Measurements from ENCODE around the gene CDC14B.
"Not testable (repeated sequence)": the region's sequence is repeated elsewhere in the genome, so short reads cannot be mapped to it uniquely, and the experiment has no call there.

Gene CDC14B

GRCh38 chr9:96550659-96551058 is 69.0 kb downstream of the CDC14B start:
- DNase-seq (ENCODE audit: low read depth in 2 of 2), result no peak

DNA sequence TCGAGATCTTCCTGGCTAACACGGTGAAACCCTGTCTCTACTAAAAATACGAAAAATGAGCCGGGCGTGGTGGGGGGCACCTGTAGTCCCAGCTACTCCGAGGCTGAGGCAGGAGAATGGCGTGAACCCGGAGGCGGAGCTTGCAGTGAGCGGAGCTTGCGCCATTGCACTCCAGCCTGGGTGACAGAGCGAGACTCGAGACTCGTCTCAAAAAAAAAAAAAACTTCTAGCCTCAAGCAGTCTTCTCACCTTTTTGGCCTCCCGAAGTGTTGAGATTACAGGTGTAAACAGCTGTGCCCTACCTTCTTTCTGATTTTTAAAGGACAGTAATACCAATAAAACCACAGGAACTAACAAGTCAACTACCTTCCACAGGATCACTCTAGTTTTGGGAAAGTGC is 76.5 kb downstream of the CDC14B start:
- DNase-seq (ENCODE audit: low read depth in 2 of 2), result not testable (repeated sequence)

DNA sequence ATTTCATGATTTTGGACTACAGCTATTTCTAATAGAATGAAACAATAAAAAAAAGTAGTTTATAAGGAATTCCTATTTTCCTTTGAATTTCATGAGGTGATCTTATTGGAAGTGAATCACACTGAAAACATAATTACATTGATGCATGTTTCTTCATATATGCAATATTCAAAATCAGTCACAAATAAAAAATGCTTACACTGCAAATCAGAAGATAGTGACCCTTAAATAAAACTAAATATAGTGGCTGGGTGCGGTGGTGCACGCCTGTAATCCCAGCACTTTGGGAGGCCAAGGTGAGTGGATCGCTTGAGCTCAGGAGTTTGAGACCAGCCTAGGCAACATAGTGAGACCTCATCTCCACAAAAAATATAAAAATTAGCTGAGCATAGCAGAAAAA is 79.5 kb downstream of the CDC14B start:
- DNase-seq (ENCODE audit: low read depth in 2 of 2), result no peak

DNA sequence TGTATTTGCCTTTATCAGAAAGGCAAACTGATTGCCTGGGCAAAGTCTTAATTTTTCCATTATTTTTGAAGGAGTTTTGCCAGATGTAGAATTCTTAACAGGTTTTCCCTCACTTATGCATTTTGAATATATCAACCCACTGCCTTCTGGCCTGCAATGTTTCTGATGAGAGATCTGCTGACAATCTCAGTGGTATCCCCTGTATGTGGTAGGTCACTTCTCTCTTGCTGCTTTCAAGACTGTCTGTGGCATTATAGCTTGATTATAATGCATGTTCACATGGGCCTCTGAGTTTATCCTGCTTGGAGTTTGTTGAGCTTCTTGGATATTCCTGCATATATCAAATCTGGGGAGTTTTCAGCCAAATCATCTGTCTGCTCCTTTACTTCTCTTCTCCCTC is 87.5 kb downstream of the CDC14B start:
- no peak for DNase-seq (ENCODE audit: low read depth in 2 of 2)

DNA sequence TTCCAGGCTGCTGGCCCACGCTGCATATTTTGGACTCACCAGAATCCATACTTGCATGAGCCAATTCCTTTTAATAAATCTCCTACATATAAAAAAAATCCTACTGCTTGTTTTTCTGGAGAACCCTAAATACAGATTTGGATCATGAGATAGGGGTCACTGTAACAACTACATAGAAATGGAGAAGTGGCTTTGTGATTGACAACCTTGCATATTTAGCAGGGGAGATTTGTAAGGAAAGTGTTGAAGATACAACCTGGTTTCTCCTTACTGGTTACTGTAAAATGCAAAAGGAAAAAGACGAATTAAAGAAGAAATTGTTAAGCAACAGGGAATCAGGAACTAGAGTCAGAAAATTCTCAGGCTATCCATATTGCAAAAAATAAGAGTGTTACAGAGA is 94.9 kb downstream of the CDC14B start:
- no peak for DNase-seq (ENCODE audit: low read depth in 2 of 2)

DNA sequence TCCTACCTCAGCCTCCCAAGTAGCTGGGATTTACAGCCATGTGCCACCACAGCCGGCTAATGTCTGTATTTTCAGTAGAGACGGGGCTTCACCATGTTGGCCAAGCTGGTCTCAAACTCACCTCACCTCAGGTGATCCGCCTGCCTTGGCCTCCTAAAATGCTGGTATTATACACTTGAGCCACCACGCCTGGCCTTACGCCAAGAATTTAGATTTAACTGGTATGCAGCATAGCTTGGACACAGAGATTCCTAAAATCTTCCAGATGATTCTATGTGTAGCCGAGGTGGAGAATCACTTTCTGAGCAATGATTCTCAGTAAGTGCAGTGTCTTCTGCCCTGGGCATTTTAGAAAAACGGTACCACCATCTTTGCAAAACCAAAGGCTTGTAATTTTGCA is 95.6 kb downstream of the CDC14B start:
- no peak for DNase-seq (ENCODE audit: low read depth in 2 of 2)

DNA sequence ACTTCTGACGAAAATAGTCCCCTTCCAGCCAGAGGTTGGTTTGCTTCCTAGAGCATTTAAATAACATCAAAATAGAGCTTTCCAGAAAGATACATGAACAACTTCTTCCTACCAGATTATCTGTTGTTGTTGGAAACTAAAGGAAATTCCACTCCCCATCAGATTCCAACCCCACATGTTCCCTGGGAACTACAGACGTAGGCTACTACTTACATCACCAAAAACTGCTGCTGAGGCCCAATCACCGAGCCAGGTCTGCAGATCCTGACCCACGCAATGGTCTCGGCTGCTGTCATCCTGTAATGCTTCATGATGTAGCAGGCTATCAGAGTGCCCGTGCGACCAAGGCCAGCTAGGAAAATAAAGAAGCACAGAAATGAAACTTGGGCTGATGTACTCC is 96.3 kb downstream of the CDC14B start:
- DNase-seq (ENCODE audit: low read depth in 2 of 2), result no peak

DNA sequence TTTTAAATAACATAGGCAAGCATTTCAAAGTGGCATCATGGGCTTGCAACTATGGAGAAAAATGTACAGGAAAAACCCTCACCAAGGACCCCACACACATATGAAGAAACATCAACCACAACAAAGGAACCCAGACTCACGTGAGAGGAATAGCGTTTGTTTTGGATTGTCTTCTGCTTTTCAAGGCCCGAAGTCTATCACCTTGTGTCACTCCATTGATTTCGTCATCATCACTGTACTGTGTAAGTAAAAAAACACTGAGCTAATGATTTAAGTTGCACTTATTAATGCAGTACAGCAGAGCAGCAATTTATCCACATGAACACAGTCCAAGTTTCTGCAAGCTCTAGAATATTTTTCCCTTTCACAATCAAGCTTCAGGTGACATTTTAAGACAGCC is 97.3 kb downstream of the CDC14B start:
- no peak for DNase-seq (ENCODE audit: low read depth in 2 of 2)

GRCh38 chr9:96519787-96520186 is 99.9 kb downstream of the CDC14B start:
- no peak for DNase-seq (ENCODE audit: low read depth in 2 of 2)

GRCh38 chr9:96519095-96519494 is 100.5 kb downstream of the CDC14B start:
- no peak for DNase-seq (ENCODE audit: low read depth in 2 of 2)

- no peak for DNase-seq (ENCODE audit: low read depth in 2 of 2)
Measured at GRCh38 chr9:96515621-96516470, 103.8 kb downstream of the CDC14B start.

- DNase-seq (ENCODE audit: low read depth in 2 of 2), result no peak
Measured at GRCh38 chr9:96514800-96515158, 104.9 kb downstream of the CDC14B start.

DNA sequence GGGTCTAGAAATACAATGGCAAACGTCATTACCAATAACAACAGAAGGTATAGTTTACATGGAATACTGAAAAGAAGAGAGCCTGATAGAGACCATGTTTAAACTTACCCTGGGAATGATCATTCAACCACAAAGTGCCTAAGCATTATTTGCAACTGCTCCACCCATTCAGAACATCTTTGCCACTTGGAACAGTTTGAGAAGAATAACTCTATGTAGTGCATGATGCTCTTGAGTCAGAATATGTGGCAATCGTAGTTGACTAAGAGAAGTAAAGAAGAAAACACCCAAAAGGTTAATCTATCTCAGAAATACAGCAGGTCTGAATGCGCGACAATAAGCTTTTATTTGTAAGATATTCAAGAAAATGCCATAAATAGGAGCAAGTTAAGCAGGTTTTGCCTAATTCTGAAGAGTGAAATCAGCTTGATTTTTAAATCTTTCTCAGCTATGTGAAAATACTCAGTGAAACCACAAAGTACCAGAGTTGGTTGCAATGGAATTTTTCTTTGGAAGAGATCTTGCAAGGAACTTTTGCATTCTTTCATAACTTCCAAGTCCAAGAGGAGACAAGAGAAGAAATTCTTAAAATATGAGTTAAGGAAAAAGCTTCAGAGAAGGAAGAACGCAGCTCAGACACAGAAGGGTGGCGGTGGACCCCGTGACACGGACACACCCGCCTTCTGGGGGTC is 105.4 kb downstream of the CDC14B start:
- peak; percentile 61 to 64 for DNase-seq (ENCODE audit: low read depth in 2 of 2)

DNA sequence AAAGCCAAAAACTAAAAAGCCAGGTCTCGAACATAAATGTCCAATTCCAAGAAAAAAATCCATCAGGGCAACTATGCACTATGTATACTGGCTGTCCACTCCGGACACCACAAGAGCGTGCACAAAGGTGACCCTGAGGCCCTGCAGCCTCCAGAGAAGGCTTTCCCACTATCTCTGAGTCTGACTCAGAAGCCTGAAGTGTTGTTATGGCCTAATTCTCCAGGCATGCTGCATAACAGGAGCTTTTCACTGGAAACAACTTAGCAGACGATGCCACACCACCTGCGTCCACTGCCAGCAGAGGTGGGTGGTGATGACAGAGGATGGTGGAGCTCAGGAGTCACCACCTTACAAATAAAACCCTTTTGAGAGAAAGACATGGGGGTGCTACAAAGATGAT is 106.0 kb downstream of the CDC14B start:
- DNase-seq (ENCODE audit: low read depth in 2 of 2), result no peak

DNA sequence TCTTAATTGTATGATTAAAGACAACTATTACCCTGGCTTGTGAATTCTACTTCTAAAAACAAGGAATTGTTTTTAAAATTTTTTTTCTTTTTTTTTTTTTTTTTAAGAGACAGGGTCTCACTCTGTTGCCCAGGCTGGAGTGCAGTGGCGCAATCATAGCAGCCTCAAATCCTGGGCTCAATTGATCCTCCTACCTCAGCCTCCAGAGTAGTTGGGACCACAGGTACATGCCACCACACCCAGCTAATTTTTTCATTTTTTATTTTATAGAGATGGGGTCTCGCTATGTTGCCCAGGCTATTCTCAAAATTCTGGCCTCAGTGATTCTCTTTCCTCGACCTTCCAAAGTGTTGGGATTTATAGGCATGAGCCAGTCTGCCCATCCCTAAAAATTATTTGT is 107.4 kb downstream of the CDC14B start:
- no peak for DNase-seq (ENCODE audit: low read depth in 2 of 2)

GRCh38 chr9:96510258-96510657 is 109.4 kb downstream of the CDC14B start:
- no peak for DNase-seq (ENCODE audit: low read depth in 2 of 2)

- no peak for DNase-seq (ENCODE audit: low read depth in 2 of 2)
Measured at GRCh38 chr9:96509848-96510247, 109.8 kb downstream of the CDC14B start.

DNA sequence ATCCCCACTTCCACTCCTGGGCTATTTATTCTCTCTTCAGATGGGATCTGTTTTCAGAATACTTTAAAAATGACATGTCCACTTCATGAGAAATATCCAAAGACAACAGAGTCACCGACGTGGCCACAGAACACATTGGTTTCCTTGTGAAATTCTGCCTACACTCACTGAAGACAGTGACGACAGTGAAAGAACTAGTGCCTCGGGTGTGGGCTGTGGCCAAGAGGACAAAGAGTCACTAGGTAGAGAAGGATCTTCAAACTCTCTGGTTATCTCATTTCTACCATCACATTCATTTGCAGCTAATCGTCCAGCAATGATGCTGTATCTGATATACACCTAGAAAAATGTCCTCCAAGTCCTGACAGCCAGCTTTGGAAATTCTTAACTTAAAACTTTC is 110.6 kb downstream of the CDC14B start:
- no peak for DNase-seq (ENCODE audit: low read depth in 2 of 2)

DNA sequence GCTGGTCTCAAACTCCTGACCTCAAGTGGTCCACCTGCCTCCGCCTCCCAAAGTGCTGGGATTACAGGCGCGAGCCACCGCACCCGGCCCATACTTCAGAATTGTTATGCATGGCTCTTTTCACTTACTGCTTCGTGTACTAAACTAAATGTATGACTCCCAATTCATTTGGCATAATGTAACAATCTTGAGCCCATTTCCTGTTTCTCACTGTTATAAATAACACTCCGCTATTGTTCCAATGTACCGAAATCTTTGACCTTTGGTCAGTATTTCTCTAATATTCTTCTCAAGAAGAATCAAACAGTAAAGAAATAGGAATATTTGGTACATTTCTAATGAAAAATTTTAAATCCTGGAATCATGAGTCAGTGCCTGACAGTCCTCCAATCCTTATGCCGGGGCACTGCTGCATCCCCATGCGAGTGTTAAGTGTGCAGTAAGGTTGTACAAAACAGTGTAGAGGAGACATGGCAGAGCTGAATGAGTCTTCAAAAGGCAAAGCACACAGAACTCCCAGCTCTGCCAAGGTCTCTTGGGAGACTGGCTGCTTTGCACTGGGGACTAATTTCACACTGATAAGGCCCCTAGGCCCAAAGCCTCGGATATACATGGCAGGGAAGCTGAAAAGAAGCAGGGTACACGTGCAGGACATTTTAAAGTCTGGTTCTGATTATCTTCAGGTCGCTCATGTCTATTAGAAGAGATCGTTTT is 111.3 kb downstream of the CDC14B start:
- no peak for DNase-seq (ENCODE audit: low read depth in 2 of 2)

GRCh38 chr9:96505316-96505991 is 114.2 kb downstream of the CDC14B start:
- DNase-seq (ENCODE audit: low read depth in 2 of 2), result no peak

DNA sequence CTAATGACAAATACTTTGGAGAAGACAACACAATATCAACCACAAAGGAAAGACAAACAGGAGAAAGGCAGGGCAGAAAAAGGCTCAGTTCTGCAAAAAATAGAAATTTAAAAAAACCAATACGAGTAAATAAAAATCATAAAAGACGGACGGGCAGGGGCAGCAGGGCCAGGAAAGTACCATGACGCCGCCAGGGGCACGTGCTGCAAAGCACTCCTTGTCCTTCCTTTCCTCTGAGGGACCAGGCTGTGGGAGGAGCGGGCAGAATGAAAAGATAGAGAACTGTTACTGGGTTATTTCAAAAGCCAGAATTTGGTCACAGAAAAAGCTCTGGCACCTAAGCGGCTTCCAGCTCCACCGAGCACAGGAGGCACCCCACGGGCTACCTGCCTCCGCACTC is 115.7 kb downstream of the CDC14B start:
- DNase-seq (ENCODE audit: low read depth in 2 of 2), result no peak

- not testable (repeated sequence) for DNase-seq (ENCODE audit: low read depth in 2 of 2)
Measured at GRCh38 chr9:96503374-96503748, 116.3 kb downstream of the CDC14B start.

All from fibroblast of skin of left quadriceps (primary cell).